ENCODE measurements around the gene CCDC167. TPM values are rescaled to one million over a fixed set of nuclear protein-coding genes. Genes with fewer than 3 reads are reported as not detected.

CCDC167 gene
- total and polyA plus RNA-seq, 7 donors: 13.8 to 54.0 (median 24.8) TPM

- TF ChIP-seq POLR2A (IDR thresholded peaks at IDR 0.05) (no peak), CTCF (IDR thresholded peaks at IDR 0.05) (no peak), EP300 (IDR thresholded peaks at IDR 0.05) (no peak), POLR2AphosphoS5 (IDR thresholded peaks at IDR 0.05) (no peak)
- Histone ChIP-seq H3K36me3 (peaks cover 0 to 34% (median 11%) of the 10 kb centered on the region in 4 donors), H3K9me3 (no peaks in the 10 kb centered on the region), H3K27me3 (no peaks in the 10 kb centered on the region), H3K4me3 (peak overlapping the region; percentile 81 to 97 (median 95)), H3K4me1 (peaks cover 0 to 26% (median 24%) of the 10 kb centered on the region in 4 donors), H3K27ac (peak overlapping the region; percentile 90 to 96 (median 94))
- intact Hi-C loops (cut with DNase I): loop anchor here (2.0 kb wide), 1 partner anchor 65 kb away; the partner anchor contains the start of gene CCDC167
- 7 to 8% methylated on average over 13 of the region's 13 CpGs for WGBS, 2 donors
- DNase-seq: no peak
Measured at GRCh38 chr6:37433657-37434271, 65.9 kb downstream of the CCDC167 start.

Other genes with a start within 250 kb of the CCDC167 start
- gene TBC1D22B, start 242.1 kb downstream of the CCDC167 start, total RNA-seq: 1 to 10 TPM; 6.1 to 7.2 (median 6.3) TPM
- 10 to 100 TPM in 1 of 3 donors, 1 to 10 TPM in 2; 8.6 to 10.8 (median 9.5) TPM for gene TBC1D22B, start 242.1 kb downstream of the CCDC167 start, polyA plus RNA-seq
- 1 to 10 TPM in 2 of 4 donors, under 1 TPM in 1, not detected in 1; 0.55 to 5.3 (median 1.1) TPM for gene TMEM217, start 241.7 kb downstream of the CCDC167 start, total RNA-seq
- gene TMEM217, start 241.7 kb downstream of the CCDC167 start, polyA plus RNA-seq: under 1 TPM; 0.60 to 0.90 (median 0.69) TPM
- 10 to 100 TPM in 2 of 4 donors, 1 to 10 TPM in 2; 8.8 to 18.5 (median 12.7) TPM for gene RNF8, start 145.9 kb downstream of the CCDC167 start, total RNA-seq
- 10 to 100 TPM; 10.2 to 12.3 (median 11.6) TPM for gene RNF8, start 145.9 kb downstream of the CCDC167 start, polyA plus RNA-seq
- 10 to 100 TPM; 30.8 to 33.5 (median 33.3) TPM for gene CMTR1, start 66.7 kb downstream of the CCDC167 start, total RNA-seq
- gene CMTR1, start 66.7 kb downstream of the CCDC167 start, polyA plus RNA-seq: 10 to 100 TPM in 1 of 3 donors, 1 to 10 TPM in 2; 4.2 to 27.0 (median 4.8) TPM
- 10 to 100 TPM in 1 of 4 donors, 1 to 10 TPM in 3; 1.1 to 11.1 (median 4.3) TPM for gene MDGA1, start 198.0 kb upstream of the CCDC167 start, total RNA-seq
- 1 to 10 TPM in 1 of 3 donors, under 1 TPM in 2; under 0.01 to 2.7 (median 0.92) TPM for gene MDGA1, start 198.0 kb upstream of the CCDC167 start, polyA plus RNA-seq

Measured in sigmoid colon (tissue), 7 donors.